WI38 (cell line): Measurements from ENCODE around the gene ST6GALNAC6.
A peak's percentile ranks its signal among the peaks of the same experiment; 100 is the strongest.
"Not testable (repeated sequence)": the region's sequence is repeated elsewhere in the genome, so short reads cannot be mapped to it uniquely, and the experiment has no call there.

Source experiments
- H3K4me3 ChIP-seq: 2 replicates; pipeline ENCODE4 v1.5.1; 2011; ENCODE audit warnings: low read depth, mild to moderate bottlenecking, control low read depth, low read length
- CTCF ChIP-seq: IDR thresholded peaks from 2 replicates; pipeline ENCODE4 v1.5.1; 2012; ENCODE audit warnings: low read depth, mild to moderate bottlenecking, control low read depth, low read length

The ST6GALNAC6 gene

GRCh38 chr9:127837346-127837745 lies 62.1 kb downstream of the ST6GALNAC6 start:
- TF ChIP-seq CTCF: no peak

GRCh38 chr9:127836561-127836960 lies 62.8 kb downstream of the ST6GALNAC6 start:
- H3K4me3 ChIP-seq: not testable (repeated sequence)

More at GRCh38 chr9:127837346-127837745, 62.1 kb downstream of the ST6GALNAC6 start:
- no peak overlapping the region for H3K4me3 ChIP-seq

GRCh38 chr9:127835991-127836516 lies 63.3 kb downstream of the ST6GALNAC6 start:
- peak overlapping the region; percentile 20; the same call in 1 of the 2 replicates for H3K4me3 ChIP-seq
- no peak for TF ChIP-seq CTCF
